RWPE2 (cell line): ENCODE measurements around the gene TOR2A.
"Not testable (repeated sequence)": the region's sequence is repeated elsewhere in the genome, so short reads cannot be mapped to it uniquely, and the experiment has no call there.

ENCODE experiments used
- ATAC-seq: fragments of 200-7000 bp; cut with Tn5 transposase; 3 replicates; pipeline ENCODE4 v1.9.1; 2021; ENCODE audit warnings: low read depth
- DNase-seq: peaks from one replicate; pipeline ENCODE4 v3.0.0-alpha.2; 2020; ENCODE audit warnings: low spot score
- H3K27ac ChIP-seq: fragments of 450-650 bp; 2 replicates; pipeline ENCODE4 v1.5.1; 2017; ENCODE audit warnings: mild to moderate bottlenecking; ENCODE audit not compliant: poor library complexity, severe bottlenecking
- H3K27me3 ChIP-seq: fragments of 250-450 bp; sonication (Bioruptor Pico); 2 replicates; pipeline ENCODE4 v1.5.1; 2021; ENCODE audit warnings: mild to moderate bottlenecking, moderate library complexity; ENCODE audit not compliant: insufficient read depth, poor library complexity, severe bottlenecking
- H3K36me3 ChIP-seq: fragments of 250-450 bp; sonication (Bioruptor Pico); 2 replicates; pipeline ENCODE4 v1.5.1; 2020; ENCODE audit warnings: low read depth, mild to moderate bottlenecking, moderate library complexity
- H3K4me1 ChIP-seq: fragments of 250-450 bp; sonication (Bioruptor Pico); 2 replicates; pipeline ENCODE4 v1.5.1; 2021; ENCODE audit warnings: mild to moderate bottlenecking, moderate library complexity; ENCODE audit not compliant: insufficient read depth, poor library complexity, severe bottlenecking
- H3K4me3 ChIP-seq: fragments of 250-450 bp; sonication (Bioruptor Pico); 2 replicates; pipeline ENCODE4 v1.5.1; 2021; ENCODE audit warnings: mild to moderate bottlenecking, moderate library complexity; ENCODE audit not compliant: severe bottlenecking
- H3K9me3 ChIP-seq: fragments of 250-450 bp; sonication (Bioruptor Pico); 2 replicates; pipeline ENCODE4 v1.5.1; 2021; ENCODE audit warnings: mild to moderate bottlenecking, moderate library complexity; ENCODE audit not compliant: severe bottlenecking
- TF ChIP-seq, protein P1 (sequence below): fragments of 450-650 bp; IDR thresholded peaks from one replicate; pipeline ENCODE4 v1.5.1; 2017; ENCODE audit warnings: mild to moderate bottlenecking, moderate library complexity; ENCODE audit not compliant: poor library complexity, severe bottlenecking

TOR2A gene

DNA sequence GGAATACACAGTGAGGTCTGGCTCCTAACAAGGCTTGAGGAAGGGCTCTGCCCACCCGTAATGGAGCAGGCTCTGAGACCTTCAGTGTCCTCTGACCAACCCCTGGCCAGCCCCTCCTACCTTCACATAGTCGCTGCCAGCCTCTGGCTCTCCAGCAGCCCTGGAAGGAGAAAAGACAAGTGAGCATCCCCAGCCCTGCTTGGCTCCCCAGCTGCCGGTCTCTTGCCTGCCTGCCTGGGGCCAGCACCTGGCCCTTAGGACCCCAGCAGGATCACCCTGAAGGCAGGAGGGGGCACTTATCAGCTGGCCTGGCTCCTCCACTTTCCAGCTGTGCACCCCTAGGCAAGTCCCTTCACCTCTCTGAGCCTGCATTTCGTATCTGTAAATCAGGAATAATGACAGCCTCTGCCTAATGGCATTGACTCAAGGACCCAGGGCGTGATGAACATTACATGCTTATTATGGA lies 26.4 kb upstream of the TOR2A start:
- TF ChIP-seq, protein P1, sequence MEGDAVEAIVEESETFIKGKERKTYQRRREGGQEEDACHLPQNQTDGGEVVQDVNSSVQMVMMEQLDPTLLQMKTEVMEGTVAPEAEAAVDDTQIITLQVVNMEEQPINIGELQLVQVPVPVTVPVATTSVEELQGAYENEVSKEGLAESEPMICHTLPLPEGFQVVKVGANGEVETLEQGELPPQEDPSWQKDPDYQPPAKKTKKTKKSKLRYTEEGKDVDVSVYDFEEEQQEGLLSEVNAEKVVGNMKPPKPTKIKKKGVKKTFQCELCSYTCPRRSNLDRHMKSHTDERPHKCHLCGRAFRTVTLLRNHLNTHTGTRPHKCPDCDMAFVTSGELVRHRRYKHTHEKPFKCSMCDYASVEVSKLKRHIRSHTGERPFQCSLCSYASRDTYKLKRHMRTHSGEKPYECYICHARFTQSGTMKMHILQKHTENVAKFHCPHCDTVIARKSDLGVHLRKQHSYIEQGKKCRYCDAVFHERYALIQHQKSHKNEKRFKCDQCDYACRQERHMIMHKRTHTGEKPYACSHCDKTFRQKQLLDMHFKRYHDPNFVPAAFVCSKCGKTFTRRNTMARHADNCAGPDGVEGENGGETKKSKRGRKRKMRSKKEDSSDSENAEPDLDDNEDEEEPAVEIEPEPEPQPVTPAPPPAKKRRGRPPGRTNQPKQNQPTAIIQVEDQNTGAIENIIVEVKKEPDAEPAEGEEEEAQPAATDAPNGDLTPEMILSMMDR = no peak
- DNase-seq (no peak), ATAC-seq (no peak; the same call in 2 of the 3 replicates)
- H3K4me3 ChIP-seq = no peak overlapping the region
- no peaks in the 10 kb centered on the region for H3K27me3 ChIP-seq
- H3K4me1 ChIP-seq = no peaks in the 10 kb centered on the region
- no peaks in the 10 kb centered on the region for H3K9me3 ChIP-seq
- H3K36me3 ChIP-seq = no peaks in the 10 kb centered on the region
- no peak overlapping the region for H3K27ac ChIP-seq

DNA sequence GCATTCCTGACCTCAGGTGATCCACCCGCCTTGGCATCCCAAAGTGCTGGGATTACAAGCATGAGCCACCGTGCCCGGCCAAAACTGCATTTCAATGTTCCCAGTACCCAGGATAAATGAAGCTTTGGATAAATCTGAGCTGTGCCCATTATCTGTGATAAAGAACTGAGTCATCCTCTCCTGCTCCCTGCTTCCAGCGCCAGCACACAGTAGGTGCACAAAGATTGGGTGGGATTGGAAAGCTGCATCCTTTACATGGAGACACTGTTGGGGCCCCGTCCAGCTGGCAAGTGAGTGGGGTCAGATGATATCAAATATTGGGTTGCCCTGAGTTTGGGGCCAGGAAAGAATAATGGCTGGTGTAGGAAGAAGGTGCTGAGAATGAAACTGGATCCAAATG lies 26.0 kb upstream of the TOR2A start:
- no peaks in the 10 kb centered on the region for H3K9me3 ChIP-seq
- peaks cover 3% of the 10 kb centered on the region for H3K27me3 ChIP-seq
- DNase-seq (no peak), ATAC-seq (no peak)
- no peak overlapping the region for H3K4me3 ChIP-seq
- TF ChIP-seq, protein P1 = no peak
- no peak overlapping the region for H3K27ac ChIP-seq
- H3K36me3 ChIP-seq = no peaks in the 10 kb centered on the region
- no peaks in the 10 kb centered on the region for H3K4me1 ChIP-seq

DNA sequence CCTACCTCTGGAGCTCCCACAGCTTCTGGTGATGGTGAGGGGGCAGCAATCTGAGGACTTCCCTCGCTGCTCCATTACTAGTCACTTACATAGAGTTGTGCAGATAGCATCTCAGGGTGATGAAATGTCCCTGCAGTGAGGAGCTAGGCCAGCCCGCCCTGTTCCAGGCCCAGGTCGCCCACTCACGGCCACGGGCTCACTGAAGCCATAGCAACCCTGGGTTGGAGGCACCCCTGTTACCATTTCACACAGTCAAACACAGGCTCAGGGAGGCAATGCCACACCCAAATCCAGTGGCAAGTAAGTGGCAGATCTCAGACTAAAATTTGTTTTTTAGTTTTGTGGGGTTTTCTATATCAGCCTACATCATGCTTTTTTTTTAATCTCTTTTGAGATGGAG lies 23.7 kb upstream of the TOR2A start:
- Histone ChIP-seq H3K36me3 (no peaks in the 10 kb centered on the region), H3K27me3 (peaks cover 23% of the 10 kb centered on the region), H3K9me3 (no peaks in the 10 kb centered on the region), H3K27ac (no peak overlapping the region), H3K4me3 (no peak overlapping the region), H3K4me1 (no peaks in the 10 kb centered on the region)
- TF ChIP-seq, protein P1 = no peak
- DNase-seq (no peak), ATAC-seq (no peak)

DNA sequence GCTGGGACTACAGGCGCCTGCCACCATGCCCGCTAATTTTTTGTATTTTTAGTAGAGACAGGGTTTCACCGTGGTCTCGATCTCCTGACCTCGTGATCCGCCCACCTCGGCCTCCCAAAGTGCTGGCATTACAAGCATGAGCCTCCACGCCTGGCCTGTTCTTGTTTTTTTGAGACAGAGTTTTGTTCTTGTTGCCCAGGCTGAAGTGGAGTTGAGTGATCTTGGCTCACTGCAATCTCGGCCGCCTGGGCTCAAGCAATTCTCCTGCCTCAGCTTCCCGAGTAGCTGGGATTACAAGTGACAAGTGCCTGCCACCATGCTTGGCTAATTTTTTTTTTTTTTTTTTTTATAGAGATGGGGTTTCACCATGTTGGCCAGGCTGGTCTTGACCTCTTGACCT lies 21.7 kb upstream of the TOR2A start:
- DNase-seq, H3K4me3 ChIP-seq, H3K9me3 ChIP-seq, H3K36me3 ChIP-seq, H3K4me1 ChIP-seq, H3K27ac ChIP-seq, ATAC-seq: not testable (repeated sequence)
- peaks cover 39% of the 10 kb centered on the region for H3K27me3 ChIP-seq

DNA sequence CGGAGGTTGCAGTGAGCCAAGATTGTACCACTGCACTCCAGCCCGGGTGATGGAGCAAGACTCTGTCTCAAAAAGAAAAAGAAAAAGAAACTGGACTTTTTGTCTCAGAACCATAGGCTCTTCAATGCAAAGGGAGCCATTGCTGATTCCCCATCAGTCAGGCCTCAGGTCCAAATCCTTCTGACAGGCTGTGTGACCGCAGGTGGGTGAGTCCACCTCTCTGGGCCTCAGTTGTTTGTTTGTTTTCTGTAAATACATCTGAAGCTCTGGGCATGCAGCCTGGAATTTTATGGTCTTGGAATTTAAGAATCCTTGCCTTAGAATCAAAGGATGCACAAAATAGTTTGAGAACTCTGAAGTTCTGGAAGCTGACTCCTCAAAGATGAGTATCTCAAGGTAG lies 21.1 kb upstream of the TOR2A start:
- no peaks in the 10 kb centered on the region for H3K36me3 ChIP-seq
- peaks cover 39% of the 10 kb centered on the region for H3K27me3 ChIP-seq
- no peak for ATAC-seq
- TF ChIP-seq, protein P1 = no peak
- H3K27ac ChIP-seq = no peak overlapping the region
- no peaks in the 10 kb centered on the region for H3K4me1 ChIP-seq
- H3K4me3 ChIP-seq = no peak overlapping the region
- H3K9me3 ChIP-seq = no peaks in the 10 kb centered on the region
- DNase-seq = no peak
